Activated CD8-positive, alpha-beta memory T cell treated with anti-CD3 and anti-CD28 coated beads, Interleukin-2, amount 50 U/mL, for 1 hour (primary cell): ENCODE results near the gene GRIP2.

Source experiments
- DNase-seq: peaks from one replicate; pipeline ENCODE4 v3.0.0-alpha.2; 2020; ENCODE audit errors: extremely low read depth

Gene GRIP2

GRCh38 chr3:14561051-14561960 lies 21.2 kb upstream of the GRIP2 start:
- DNase-seq, result no peak

- DNase-seq, result no peak
These were observed 20.0 kb upstream of the GRIP2 start for GRCh38 chr3:14560110-14560509.

- DNase-seq, result no peak
These were observed 17.9 kb upstream of the GRIP2 start for GRCh38 chr3:14558029-14558428.

GRCh38 chr3:14555835-14556234 lies 15.7 kb upstream of the GRIP2 start:
- DNase-seq, result no peak

GRCh38 chr3:14554715-14555114 lies 14.6 kb upstream of the GRIP2 start:
- no peak for DNase-seq

- DNase-seq, result no peak
These were observed 13.7 kb upstream of the GRIP2 start for GRCh38 chr3:14553871-14554270.

GRCh38 chr3:14552717-14553116 lies 12.6 kb upstream of the GRIP2 start:
- no peak for DNase-seq

- no peak for DNase-seq
These were observed 12.0 kb upstream of the GRIP2 start for GRCh38 chr3:14552041-14552648.

GRCh38 chr3:14550651-14551611 lies 10.8 kb upstream of the GRIP2 start:
- no peak for DNase-seq

- DNase-seq, result no peak
These were observed 10.0 kb upstream of the GRIP2 start for GRCh38 chr3:14550181-14550580.

GRCh38 chr3:14549256-14549919 lies 9.2 kb upstream of the GRIP2 start:
- DNase-seq, result no peak

- DNase-seq, result no peak
These were observed 8.2 kb upstream of the GRIP2 start for GRCh38 chr3:14548321-14548729.

- no peak for DNase-seq
These were observed 7.6 kb upstream of the GRIP2 start for GRCh38 chr3:14547693-14548092.

- DNase-seq, result no peak
These were observed 5.9 kb upstream of the GRIP2 start for GRCh38 chr3:14546041-14546440.

GRCh38 chr3:14545251-14545635 lies 5.1 kb upstream of the GRIP2 start:
- no peak for DNase-seq

GRCh38 chr3:14544282-14545250 lies 4.4 kb upstream of the GRIP2 start:
- no peak for DNase-seq

- DNase-seq, result no peak
These were observed 3.3 kb upstream of the GRIP2 start for GRCh38 chr3:14543446-14543845.

GRCh38 chr3:14542656-14543055 lies 2.5 kb upstream of the GRIP2 start:
- no peak for DNase-seq

- DNase-seq, result no peak
These were observed 1.5 kb upstream of the GRIP2 start for GRCh38 chr3:14541646-14542045.

GRCh38 chr3:14540821-14541385 lies 761 bp upstream of the GRIP2 start:
- DNase-seq, result no peak
